K562 (cell line): Measurements from ENCODE around the gene DNAJC30. TPM values are rescaled to one million over a fixed set of nuclear protein-coding genes. Genes with fewer than 3 reads are reported as not detected.

Experiments used
- ARNT ChIP-seq, 2 experiments: fragments of 450-650 bp; IDR thresholded peaks; 2 replicates each; pipeline ENCODE4 v1.6.1; 2016; ENCODE audit warnings: mild to moderate bottlenecking in 1 of 2
- C11orf30 ChIP-seq: fragments of 450-650 bp; IDR thresholded peaks from 2 replicates; pipeline ENCODE4 v1.6.1; 2016; ENCODE audit warnings: low read depth, mild to moderate bottlenecking
- FOXM1 ChIP-seq, 2 experiments: fragments of 450-650 bp in 1 of 2; sonication (generic) in 1 of 2; formaldehyde crosslinking in 1 of 2; IDR thresholded peaks; 2 replicates each; pipeline versions ENCODE4 v1.6.1 to v1.9.0; 2017 to 2022; ENCODE audit warnings: low read depth in 2 of 2, mild to moderate bottlenecking in 2 of 2, missing genetic modification reagents in 1 of 2, moderate library complexity in 1 of 2
- GATAD2B ChIP-seq: fragments of 450-650 bp; IDR thresholded peaks from 2 replicates; pipeline ENCODE4 v1.6.1; 2017; ENCODE audit warnings: mild to moderate bottlenecking, borderline replicate concordance
- HIVEP1 ChIP-seq: fragments of 250-450 bp; sonication (Bioruptor Pico); IDR thresholded peaks from 2 replicates; pipeline ENCODE4 v1.4.0; 2020; ENCODE audit warnings: mild to moderate bottlenecking
- MEIS2 ChIP-seq: fragments of 450-650 bp; IDR thresholded peaks from 2 replicates; pipeline ENCODE4 v1.6.1; 2014; ENCODE audit warnings: mild to moderate bottlenecking; ENCODE audit not compliant: partially characterized antibody
- MYC ChIP-seq, 2 experiments: fragments of 250-450 bp in 1 of 2; sonication (Bioruptor Pico) in 1 of 2; IDR thresholded peaks; 2 replicates each; pipeline versions ENCODE4 v1.5.1 to v1.6.1; 2012 to 2021; ENCODE audit warnings: low read depth in 2 of 2, borderline replicate concordance in 1 of 2, improper control_type of control experiment in 1 of 2, low read length in 1 of 2, mild to moderate bottlenecking in 1 of 2, moderate library complexity in 1 of 2
- RCOR1 ChIP-seq, 2 experiments: IDR thresholded peaks; 2 replicates each; pipeline ENCODE4 v1.6.1; 2012; ENCODE audit warnings: low read depth in 2 of 2, low read length in 2 of 2, borderline replicate concordance in 1 of 2, improper control_type of control experiment in 1 of 2
- RNF2 ChIP-seq: sonication (generic); IDR thresholded peaks from 2 replicates; pipeline ENCODE4 v1.6.1; 2016
- SMARCA4 ChIP-seq: fragments of 450-650 bp; IDR thresholded peaks from 2 replicates; pipeline ENCODE4 v1.6.1; 2016
- SP1 ChIP-seq: sonication (generic); formaldehyde crosslinking; IDR thresholded peaks from 2 replicates; pipeline ENCODE4 v1.8.1; 2022; ENCODE audit warnings: mild to moderate bottlenecking, missing genetic modification reagents
- TAL1 ChIP-seq: fragments of 450-650 bp; IDR thresholded peaks from 2 replicates; pipeline ENCODE4 v1.6.1; 2016; ENCODE audit warnings: mild to moderate bottlenecking
- XRCC5 ChIP-seq: fragments of 200-400 bp; formaldehyde crosslinking; IDR thresholded peaks from 2 replicates; pipeline ENCODE4 v1.6.1; 2017; ENCODE audit warnings: low read depth, mild to moderate bottlenecking, low read length
- ZNF146 ChIP-seq: IDR thresholded peaks from one replicate; pipeline ENCODE4 v1.6.1; 2018; ENCODE audit warnings: missing compliant biosample characterization; ENCODE audit not compliant: unreplicated experiment
- ZNF316 ChIP-seq: fragments of 450-650 bp; IDR thresholded peaks from 2 replicates; pipeline ENCODE4 v1.6.1; 2016
- ZNF668 ChIP-seq: fragments of 250-450 bp; sonication (Bioruptor Pico); IDR thresholded peaks from 2 replicates; pipeline ENCODE4 v1.8.0; 2022; ENCODE audit warnings: mild to moderate bottlenecking, inconsistent platforms
- polyA plus RNA-seq, 8 experiments: library from polyadenylated mRNA; depleted of rRNA in 4 of 8; stranded (reverse) in 5 of 8; unstranded in 3 of 8; fragments of >200 nt; fragmentation: Nextera tagmentation in 2 of 8; fragmentation: Illumina TruSeq in 1 of 8; extraction: Ambion mirVana in 2 of 8; extraction: Trizol in 1 of 8; gene quantifications; 2 replicates each; pipeline versions ENCODE4 v1.2.1 to v1.2.3, GENCODE V29; 2011 to 2014; ENCODE audit warnings: inconsistent platforms in 1 of 8, missing spikeins in 1 of 8
- total RNA-seq, 7 experiments: library from RNA; depleted of rRNA in 6 of 7; stranded (reverse); fragments of >200 nt in 6 of 7; fragmentation: Illumina TruSeq in 2 of 7; extraction: Trizol in 2 of 7; gene quantifications; 2 replicates each; pipeline versions ENCODE4 v1.2.1 to v1.2.3, GENCODE V29; 2011 to 2021; ENCODE audit warnings: low replicate concordance in 1 of 7
- TF ChIP-seq, protein P1 (sequence below): fragments of 450-650 bp; IDR thresholded peaks from 2 replicates; pipeline ENCODE4 v1.6.1; 2016; ENCODE audit warnings: borderline replicate concordance
- TF ChIP-seq, protein P2 (sequence below): fragments of 450-650 bp; IDR thresholded peaks from 2 replicates; pipeline ENCODE4 v1.6.1; 2018; ENCODE audit not compliant: partially characterized antibody
- TF ChIP-seq, protein P3 (sequence below), 2 experiments: IDR thresholded peaks; 2 replicates each; pipeline ENCODE4 v1.6.1; 2011; ENCODE audit warnings: borderline replicate concordance in 1 of 2, control low read depth in 1 of 2, low read depth in 1 of 2, low read length in 1 of 2, mild to moderate bottlenecking in 1 of 2, mixed read lengths in 1 of 2, moderate library complexity in 1 of 2; ENCODE audit not compliant: insufficient read depth in 1 of 2, insufficient read length in 1 of 2, poor library complexity in 1 of 2, severe bottlenecking in 1 of 2; ENCODE audit errors: extremely low read depth in 1 of 2
- TF ChIP-seq, protein P4 (sequence below): fragments of 450-650 bp; formaldehyde crosslinking; conservative IDR thresholded peaks from 2 replicates; pipeline ENCODE4 v1.4.0; 2022; ENCODE audit warnings: mild to moderate bottlenecking, missing genetic modification characterization

The DNAJC30 gene
- total and polyA plus RNA-seq, 9 of the 15 experiments (the other 6 are each of a cell fraction or from before 2014, with no cell fraction given) = 1.1 to 11.3 (median 4.6) TPM

DNA sequence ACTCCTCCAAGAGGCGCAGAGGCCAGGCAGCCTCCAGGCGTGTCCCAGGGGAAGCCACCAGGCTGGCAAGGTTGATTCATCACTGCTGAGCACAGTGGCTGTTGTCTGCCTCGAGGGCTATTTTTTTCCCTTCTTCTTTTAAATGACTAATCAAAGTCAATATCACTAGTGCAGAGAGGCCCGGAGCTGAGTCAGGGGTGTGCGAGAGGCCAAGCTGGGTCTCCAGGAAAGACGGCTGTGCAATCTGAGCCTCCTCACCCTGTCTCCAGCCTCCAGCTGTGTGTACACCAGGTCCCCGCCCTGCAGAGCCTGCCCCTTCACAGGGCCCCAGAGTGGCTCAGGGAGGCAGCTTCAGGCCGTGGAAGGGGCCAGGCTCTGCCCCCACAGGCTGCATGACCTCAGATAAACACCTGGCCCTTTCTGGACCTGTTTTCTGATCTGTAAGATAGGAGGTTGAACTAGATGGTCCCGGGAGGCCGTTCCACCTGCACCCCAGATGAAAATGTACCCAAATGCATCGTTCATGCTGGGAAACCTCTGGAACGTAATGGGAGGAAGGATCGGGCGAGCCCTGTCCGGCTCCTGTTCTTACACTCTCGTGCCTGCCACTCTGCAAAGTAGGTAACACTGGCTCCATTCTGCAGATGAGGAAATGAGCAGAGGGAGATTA lies 32.5 kb upstream of the DNAJC30 start (continued):
- TF ChIP-seq, protein P1, sequence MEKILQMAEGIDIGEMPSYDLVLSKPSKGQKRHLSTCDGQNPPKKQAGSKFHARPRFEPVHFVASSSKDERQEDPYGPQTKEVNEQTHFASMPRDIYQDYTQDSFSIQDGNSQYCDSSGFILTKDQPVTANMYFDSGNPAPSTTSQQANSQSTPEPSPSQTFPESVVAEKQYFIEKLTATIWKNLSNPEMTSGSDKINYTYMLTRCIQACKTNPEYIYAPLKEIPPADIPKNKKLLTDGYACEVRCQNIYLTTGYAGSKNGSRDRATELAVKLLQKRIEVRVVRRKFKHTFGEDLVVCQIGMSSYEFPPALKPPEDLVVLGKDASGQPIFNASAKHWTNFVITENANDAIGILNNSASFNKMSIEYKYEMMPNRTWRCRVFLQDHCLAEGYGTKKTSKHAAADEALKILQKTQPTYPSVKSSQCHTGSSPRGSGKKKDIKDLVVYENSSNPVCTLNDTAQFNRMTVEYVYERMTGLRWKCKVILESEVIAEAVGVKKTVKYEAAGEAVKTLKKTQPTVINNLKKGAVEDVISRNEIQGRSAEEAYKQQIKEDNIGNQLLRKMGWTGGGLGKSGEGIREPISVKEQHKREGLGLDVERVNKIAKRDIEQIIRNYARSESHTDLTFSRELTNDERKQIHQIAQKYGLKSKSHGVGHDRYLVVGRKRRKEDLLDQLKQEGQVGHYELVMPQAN = no peak
- no peak for TF ChIP-seq SP1 (CRISPR knock-in tag)
- TF ChIP-seq MYC (IDR thresholded peaks at IDR 0.05; ENCODE audit: low read depth, low read length) = peak; percentile 70
- TF ChIP-seq MYC (CRISPR knock-in tag; IDR thresholded peaks at IDR 0.05; ENCODE audit: borderline replicate concordance, low read depth) = no peak
- 0 out of 2 replicates have a peak, but pooled peaks have one; percentile 45 for TF ChIP-seq HIVEP1 (CRISPR knock-in tag)
- no peak for TF ChIP-seq ZNF668 (CRISPR knock-in tag)
- TF ChIP-seq MEIS2 = peak; percentile 52
- TF ChIP-seq XRCC5 = peak; percentile 75; the same call in 1 of the 2 replicates
- peak; percentile 85 for TF ChIP-seq SMARCA4
- TF ChIP-seq C11orf30 = peak; percentile 86
- peak; percentile 93 for TF ChIP-seq TAL1
- TF ChIP-seq, protein P2, sequence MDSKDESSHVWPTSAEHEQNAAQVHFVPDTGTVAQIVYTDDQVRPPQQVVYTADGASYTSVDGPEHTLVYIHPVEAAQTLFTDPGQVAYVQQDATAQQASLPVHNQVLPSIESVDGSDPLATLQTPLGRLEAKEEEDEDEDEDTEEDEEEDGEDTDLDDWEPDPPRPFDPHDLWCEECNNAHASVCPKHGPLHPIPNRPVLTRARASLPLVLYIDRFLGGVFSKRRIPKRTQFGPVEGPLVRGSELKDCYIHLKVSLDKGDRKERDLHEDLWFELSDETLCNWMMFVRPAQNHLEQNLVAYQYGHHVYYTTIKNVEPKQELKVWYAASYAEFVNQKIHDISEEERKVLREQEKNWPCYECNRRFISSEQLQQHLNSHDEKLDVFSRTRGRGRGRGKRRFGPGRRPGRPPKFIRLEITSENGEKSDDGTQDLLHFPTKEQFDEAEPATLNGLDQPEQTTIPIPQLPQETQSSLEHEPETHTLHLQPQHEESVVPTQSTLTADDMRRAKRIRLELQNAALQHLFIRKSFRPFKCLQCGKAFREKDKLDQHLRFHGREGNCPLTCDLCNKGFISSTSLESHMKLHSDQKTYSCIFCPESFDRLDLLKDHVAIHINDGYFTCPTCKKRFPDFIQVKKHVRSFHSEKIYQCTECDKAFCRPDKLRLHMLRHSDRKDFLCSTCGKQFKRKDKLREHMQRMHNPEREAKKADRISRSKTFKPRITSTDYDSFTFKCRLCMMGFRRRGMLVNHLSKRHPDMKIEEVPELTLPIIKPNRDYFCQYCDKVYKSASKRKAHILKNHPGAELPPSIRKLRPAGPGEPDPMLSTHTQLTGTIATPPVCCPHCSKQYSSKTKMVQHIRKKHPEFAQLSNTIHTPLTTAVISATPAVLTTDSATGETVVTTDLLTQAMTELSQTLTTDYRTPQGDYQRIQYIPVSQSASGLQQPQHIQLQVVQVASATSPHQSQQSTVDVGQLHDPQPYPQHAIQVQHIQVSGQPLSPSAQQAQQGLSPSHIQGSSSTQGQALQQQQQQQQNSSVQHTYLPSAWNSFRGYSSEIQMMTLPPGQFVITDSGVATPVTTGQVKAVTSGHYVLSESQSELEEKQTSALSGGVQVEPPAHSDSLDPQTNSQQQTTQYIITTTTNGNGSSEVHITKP = peak; percentile 13
- peak; percentile 84 for TF ChIP-seq ZNF316
- TF ChIP-seq FOXM1 (IDR thresholded peaks at IDR 0.05; ENCODE audit: low read depth) = peak; percentile 74
- no peak for TF ChIP-seq FOXM1 (CRISPR knock-in tag; IDR thresholded peaks at IDR 0.05; ENCODE audit: low read depth)
- TF ChIP-seq, protein P3, sequence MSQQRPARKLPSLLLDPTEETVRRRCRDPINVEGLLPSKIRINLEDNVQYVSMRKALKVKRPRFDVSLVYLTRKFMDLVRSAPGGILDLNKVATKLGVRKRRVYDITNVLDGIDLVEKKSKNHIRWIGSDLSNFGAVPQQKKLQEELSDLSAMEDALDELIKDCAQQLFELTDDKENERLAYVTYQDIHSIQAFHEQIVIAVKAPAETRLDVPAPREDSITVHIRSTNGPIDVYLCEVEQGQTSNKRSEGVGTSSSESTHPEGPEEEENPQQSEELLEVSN (IDR thresholded peaks at IDR 0.05; ENCODE audit: borderline replicate concordance in 1 of 2, extremely low read depth in 1 of 2, insufficient read depth in 1 of 2, insufficient read length in 1 of 2, low read depth in 1 of 2, low read length in 1 of 2, poor library complexity in 1 of 2, severe bottlenecking in 1 of 2) = no peak
- TF ChIP-seq, protein P4, sequence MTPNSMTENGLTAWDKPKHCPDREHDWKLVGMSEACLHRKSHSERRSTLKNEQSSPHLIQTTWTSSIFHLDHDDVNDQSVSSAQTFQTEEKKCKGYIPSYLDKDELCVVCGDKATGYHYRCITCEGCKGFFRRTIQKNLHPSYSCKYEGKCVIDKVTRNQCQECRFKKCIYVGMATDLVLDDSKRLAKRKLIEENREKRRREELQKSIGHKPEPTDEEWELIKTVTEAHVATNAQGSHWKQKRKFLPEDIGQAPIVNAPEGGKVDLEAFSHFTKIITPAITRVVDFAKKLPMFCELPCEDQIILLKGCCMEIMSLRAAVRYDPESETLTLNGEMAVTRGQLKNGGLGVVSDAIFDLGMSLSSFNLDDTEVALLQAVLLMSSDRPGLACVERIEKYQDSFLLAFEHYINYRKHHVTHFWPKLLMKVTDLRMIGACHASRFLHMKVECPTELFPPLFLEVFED (CRISPR knock-in tag) = no peak
- TF ChIP-seq ZNF146 (CRISPR knock-in tag) = no peak
- peak in 1 of 2 experiments; percentile 35; a peak in 1 of 4 replicates for TF ChIP-seq ARNT (IDR thresholded peaks at IDR 0.05)
- peak; percentile 67; the same call in 1 of the 2 replicates for TF ChIP-seq GATAD2B
- TF ChIP-seq RNF2 = peak; percentile 79
- peak; percentile 92 to 94 for TF ChIP-seq RCOR1 (IDR thresholded peaks at IDR 0.05; ENCODE audit: borderline replicate concordance in 1 of 2, low read depth in 2 of 2, low read length in 2 of 2)
